ENCODE measurements around the gene GORASP2.

GORASP2 gene

DNA sequence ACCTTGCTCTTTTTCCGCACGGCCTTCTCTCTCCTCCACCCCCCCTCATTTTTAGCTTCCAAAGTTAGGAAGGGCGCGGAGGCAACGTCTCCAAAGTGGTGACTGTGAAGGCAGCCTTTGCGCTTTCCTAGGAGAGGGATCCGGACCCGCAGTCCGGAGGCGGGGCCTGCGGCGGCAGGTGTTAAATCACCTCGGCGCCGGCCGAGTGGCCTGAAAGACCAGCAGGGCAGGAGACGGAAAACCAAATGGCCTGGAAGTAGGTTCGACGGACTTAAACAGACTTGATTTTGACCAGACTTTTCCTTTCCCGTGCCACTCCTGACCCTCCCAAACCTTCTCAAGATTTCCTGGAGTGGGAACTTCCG, 615 bp downstream of the GORASP2 start:
- TF ChIP-seq, protein P1, sequence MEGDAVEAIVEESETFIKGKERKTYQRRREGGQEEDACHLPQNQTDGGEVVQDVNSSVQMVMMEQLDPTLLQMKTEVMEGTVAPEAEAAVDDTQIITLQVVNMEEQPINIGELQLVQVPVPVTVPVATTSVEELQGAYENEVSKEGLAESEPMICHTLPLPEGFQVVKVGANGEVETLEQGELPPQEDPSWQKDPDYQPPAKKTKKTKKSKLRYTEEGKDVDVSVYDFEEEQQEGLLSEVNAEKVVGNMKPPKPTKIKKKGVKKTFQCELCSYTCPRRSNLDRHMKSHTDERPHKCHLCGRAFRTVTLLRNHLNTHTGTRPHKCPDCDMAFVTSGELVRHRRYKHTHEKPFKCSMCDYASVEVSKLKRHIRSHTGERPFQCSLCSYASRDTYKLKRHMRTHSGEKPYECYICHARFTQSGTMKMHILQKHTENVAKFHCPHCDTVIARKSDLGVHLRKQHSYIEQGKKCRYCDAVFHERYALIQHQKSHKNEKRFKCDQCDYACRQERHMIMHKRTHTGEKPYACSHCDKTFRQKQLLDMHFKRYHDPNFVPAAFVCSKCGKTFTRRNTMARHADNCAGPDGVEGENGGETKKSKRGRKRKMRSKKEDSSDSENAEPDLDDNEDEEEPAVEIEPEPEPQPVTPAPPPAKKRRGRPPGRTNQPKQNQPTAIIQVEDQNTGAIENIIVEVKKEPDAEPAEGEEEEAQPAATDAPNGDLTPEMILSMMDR (IDR thresholded peaks at IDR 0.05; ENCODE audit: control insufficient read depth, insufficient read depth, low read depth, low read length, missing control alignments), result no peak
- H3K4me3 ChIP-seq (ENCODE audit: control insufficient read depth, low read depth, low read length), result peak overlapping the region; percentile 97
- DNase-seq (ENCODE audit: low read depth), result no peak

DNA sequence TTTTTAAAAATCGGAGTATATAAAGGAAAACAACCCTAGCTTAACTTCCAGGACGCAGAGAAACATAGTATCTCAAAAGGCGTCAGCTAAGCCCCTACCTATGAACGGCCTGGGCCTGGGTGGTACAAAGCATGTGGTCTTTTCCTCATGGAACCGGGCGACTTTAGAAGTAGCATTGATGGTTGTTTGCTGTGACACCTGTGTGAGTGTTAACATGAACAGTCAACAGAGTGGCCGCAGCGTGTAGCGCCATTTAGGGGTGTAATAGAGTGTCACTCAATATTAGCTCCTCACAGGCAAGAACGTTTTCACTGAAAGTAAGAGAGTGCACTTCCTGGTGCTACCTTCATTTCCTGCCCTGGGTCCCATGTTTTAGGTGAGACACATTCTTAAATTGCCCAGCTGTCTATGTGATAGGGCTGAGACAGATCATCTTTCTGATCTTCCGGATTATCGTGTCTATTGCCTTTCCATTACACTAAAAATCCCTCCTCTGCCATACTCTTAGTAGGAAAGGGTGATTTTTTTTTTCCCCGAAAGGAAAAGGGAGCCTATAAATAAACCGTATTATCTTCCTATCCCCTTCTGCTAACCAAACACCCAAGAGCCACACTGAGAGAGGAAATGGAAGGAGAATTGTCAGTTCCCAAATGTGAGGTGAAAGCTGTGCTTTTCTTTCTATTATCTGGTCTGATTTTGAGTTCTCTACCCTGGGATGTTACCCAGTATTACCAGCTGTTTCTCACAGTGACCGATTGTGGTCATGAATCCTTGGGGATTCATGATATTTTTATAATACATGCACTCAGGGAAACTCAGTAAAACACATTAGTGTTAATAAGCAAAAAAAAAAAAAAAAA, 1.3 kb downstream of the GORASP2 start:
- DNase-seq (ENCODE audit: low read depth), result no peak
- TF ChIP-seq, protein P1 (IDR thresholded peaks at IDR 0.05; ENCODE audit: control insufficient read depth, insufficient read depth, low read depth, low read length, missing control alignments), result no peak
- H3K4me3 ChIP-seq (ENCODE audit: control insufficient read depth, low read depth, low read length), result peak overlapping the region; percentile 97

DNA sequence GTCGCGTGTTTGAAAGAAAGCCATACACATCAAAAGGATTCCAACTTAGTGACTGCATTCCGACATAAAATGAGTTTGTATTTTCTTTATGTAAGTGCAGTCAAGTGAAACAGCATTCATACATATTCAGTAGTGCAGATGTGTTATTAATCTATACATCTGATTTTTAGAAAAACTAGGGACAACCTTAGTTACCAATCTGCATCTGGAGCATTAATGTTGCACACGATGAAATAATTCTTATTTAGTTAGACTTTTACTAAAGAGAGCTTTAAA, 1.9 kb downstream of the GORASP2 start:
- TF ChIP-seq, protein P1 (IDR thresholded peaks at IDR 0.05; ENCODE audit: control insufficient read depth, insufficient read depth, low read depth, low read length, missing control alignments), result no peak
- no peak for DNase-seq (ENCODE audit: low read depth)
- peak overlapping the region; percentile 97 for H3K4me3 ChIP-seq (ENCODE audit: control insufficient read depth, low read depth, low read length)

DNA sequence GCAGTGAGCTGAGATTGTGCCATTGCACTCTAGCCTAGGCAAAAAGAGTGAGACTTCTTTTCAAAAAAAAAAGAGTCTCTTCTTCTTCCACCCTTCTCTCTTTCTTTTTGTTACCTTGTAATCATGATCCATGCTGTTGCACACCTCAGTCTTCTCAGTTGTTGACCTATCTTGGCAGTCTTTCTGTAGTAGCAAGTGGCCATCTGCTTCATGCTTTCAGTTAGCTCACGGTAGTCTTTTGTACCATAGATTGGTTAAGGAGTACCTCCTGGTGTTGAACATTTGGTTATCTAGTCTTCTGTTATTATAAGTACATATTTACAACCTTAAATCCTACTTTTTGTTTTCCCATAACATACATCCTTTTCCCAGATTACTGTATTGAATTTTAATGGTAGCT, 3.1 kb downstream of the GORASP2 start:
- H3K4me3 ChIP-seq (ENCODE audit: control insufficient read depth, low read depth, low read length), result no peak overlapping the region
- no peak for DNase-seq (ENCODE audit: low read depth)
- TF ChIP-seq, protein P1 (IDR thresholded peaks at IDR 0.05; ENCODE audit: control insufficient read depth, insufficient read depth, low read depth, low read length, missing control alignments), result no peak

DNA sequence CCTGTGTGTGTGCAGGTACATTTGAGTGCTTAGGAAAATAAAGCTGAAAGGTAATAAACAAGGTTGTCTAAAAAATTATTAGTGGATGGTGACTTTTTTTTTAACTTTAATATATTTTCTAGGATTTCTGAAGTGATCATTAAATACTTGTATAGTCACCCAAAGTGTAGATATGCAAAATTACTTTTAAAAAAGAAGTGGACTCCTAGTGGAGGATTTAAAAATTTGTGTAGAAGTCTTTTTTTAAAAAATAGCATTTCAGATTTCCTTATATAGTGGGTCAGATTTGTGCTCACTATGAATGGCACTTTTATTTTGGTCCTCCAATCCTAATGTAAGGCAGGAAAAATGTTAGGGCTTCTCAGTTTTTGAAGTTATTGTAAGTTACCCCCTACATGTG, 3.9 kb downstream of the GORASP2 start:
- TF ChIP-seq, protein P1 (IDR thresholded peaks at IDR 0.05; ENCODE audit: control insufficient read depth, insufficient read depth, low read depth, low read length, missing control alignments), result no peak
- no peak for DNase-seq (ENCODE audit: low read depth)
- H3K4me3 ChIP-seq (ENCODE audit: control insufficient read depth, low read depth, low read length), result no peak overlapping the region

DNA sequence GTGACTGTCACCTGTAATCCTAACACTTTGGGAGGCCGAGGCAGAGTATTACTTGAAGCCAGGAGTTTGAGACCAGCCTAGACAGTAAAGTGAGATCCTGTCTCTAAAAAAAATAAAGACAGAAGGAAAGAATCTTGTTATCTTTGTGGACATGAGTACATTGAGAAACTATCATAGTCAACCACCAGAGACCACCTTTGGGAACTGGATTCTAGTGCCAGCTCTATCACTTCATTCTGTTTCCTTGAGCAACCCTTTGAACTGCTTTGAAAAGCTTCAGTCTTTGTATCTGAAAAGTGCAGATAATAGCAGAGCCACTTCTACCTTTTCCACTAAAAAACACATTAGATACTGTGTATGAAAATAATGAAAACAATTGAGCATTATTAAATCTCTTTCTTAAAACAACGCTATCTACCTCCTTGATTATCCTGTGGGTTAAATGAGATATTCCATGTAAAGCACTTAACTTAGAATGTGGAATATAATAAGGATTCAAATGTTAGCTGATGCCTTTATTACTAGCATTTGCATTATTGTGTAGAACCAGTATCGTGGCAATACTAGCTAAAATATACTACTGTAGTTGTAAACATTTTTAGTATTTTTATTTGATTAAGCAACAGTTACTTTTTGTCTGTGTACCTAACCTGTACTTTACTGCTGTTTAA, 8.8 kb downstream of the GORASP2 start:
- TF ChIP-seq, protein P1 (IDR thresholded peaks at IDR 0.05; ENCODE audit: control insufficient read depth, insufficient read depth, low read depth, low read length, missing control alignments), result no peak
- DNase-seq (ENCODE audit: low read depth), result no peak
- H3K4me3 ChIP-seq (ENCODE audit: control insufficient read depth, low read depth, low read length), result no peak overlapping the region
